Measurements from ENCODE around the gene RIN1.
"Not testable (repeated sequence)": the region's sequence is repeated elsewhere in the genome, so short reads cannot be mapped to it uniquely, and the experiment has no call there.

The RIN1 gene
- total RNA-seq, result 1.2 to 7.6 (median 2.5) reads per million in 9 experiments

GRCh38 chr11:66336234-66337102 is at the start of gene RIN1:
RIN1 (minus strand) TSS chr11:66336434; CDS start chr11:66336402, 32 bp downstream.
- ATAC-seq (replicated peaks), result peak; percentile 84
- no peaks in the 10 kb centered on the region for H3K9me3 Mint-ChIP-seq
- peaks cover 40% of the 10 kb centered on the region for H3K36me3 Mint-ChIP-seq (ENCODE audit: insufficient read depth)
- DNase-seq, result peak; percentile 36 to 55 (median 50)
- no peaks in the 10 kb centered on the region for H3K27me3 Mint-ChIP-seq
- peak within 1 kb of the TSS; percentile 62 to 89 for H3K4me3 Mint-ChIP-seq
- peaks cover 21 to 28% of the 10 kb centered on the region in 2 donors for H3K4me1 Mint-ChIP-seq (ENCODE audit: low read depth in 2 of 2)
- H3K27ac Mint-ChIP-seq, result peak within 1 kb of the TSS; percentile 56 to 95

GRCh38 chr11:66384316-66384715 is 48.1 kb upstream of the RIN1 start:
- H3K4me1 Mint-ChIP-seq (ENCODE audit: low read depth in 2 of 2); H3K9me3 Mint-ChIP-seq; H3K27me3 Mint-ChIP-seq; H3K4me3 Mint-ChIP-seq; H3K27ac Mint-ChIP-seq; ATAC-seq (replicated peaks); DNase-seq; H3K36me3 Mint-ChIP-seq (ENCODE audit: insufficient read depth): not testable (repeated sequence)

- not testable (repeated sequence) for H3K27ac Mint-ChIP-seq; H3K27me3 Mint-ChIP-seq; H3K4me3 Mint-ChIP-seq; H3K9me3 Mint-ChIP-seq; DNase-seq; H3K4me1 Mint-ChIP-seq (ENCODE audit: low read depth in 2 of 2); H3K36me3 Mint-ChIP-seq (ENCODE audit: insufficient read depth); ATAC-seq (replicated peaks)
Measured at GRCh38 chr11:66380264-66380663, 44.0 kb upstream of the RIN1 start.

GRCh38 chr11:66373690-66374287 is 37.6 kb upstream of the RIN1 start:
- not testable (repeated sequence) for ATAC-seq (replicated peaks); H3K4me1 Mint-ChIP-seq (ENCODE audit: low read depth in 2 of 2); H3K9me3 Mint-ChIP-seq; H3K4me3 Mint-ChIP-seq; H3K27me3 Mint-ChIP-seq; DNase-seq; H3K36me3 Mint-ChIP-seq (ENCODE audit: insufficient read depth)
- peak overlapping the region in 1 of 2 donors; percentile 67 for H3K27ac Mint-ChIP-seq

DNA sequence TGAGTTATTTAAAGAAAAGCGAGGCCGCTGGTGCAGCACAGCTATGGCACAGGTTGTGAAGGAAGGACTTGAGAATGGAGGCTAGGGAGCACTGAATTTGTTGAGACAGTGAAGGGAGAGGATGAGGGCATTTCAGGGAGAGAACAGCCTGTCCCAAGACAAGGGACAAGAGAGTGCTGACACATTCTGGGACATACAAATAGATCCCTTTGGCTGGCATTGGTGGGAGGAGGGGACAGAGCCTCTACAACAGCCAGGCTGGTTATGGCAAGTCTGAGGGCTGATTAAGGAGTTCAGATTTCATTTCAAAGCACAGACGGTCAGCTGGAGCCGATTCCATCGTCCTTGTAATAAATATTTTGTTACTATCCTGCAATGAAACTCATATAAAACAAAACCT is 37.0 kb upstream of the RIN1 start:
- Mint-ChIP-seq H3K27me3 (no peaks in the 10 kb centered on the region), H3K4me3 (no peak overlapping the region), H3K9me3 (no peaks in the 10 kb centered on the region), H3K4me1 (ENCODE audit: low read depth in 2 of 2) (peaks cover 0 to 7% of the 10 kb centered on the region in 2 donors), H3K27ac (no peak overlapping the region), H3K36me3 (ENCODE audit: insufficient read depth) (no peaks in the 10 kb centered on the region)
- ATAC-seq (replicated peaks) (no peak), DNase-seq (no peak)

- DNase-seq (peak; percentile 58 to 67 (median 64)), ATAC-seq (replicated peaks) (peak; percentile 79)
- no peaks in the 10 kb centered on the region for H3K36me3 Mint-ChIP-seq (ENCODE audit: insufficient read depth)
- no peaks in the 10 kb centered on the region for H3K27me3 Mint-ChIP-seq
- peaks cover 0 to 7% of the 10 kb centered on the region in 2 donors for H3K4me1 Mint-ChIP-seq (ENCODE audit: low read depth in 2 of 2)
- H3K4me3 Mint-ChIP-seq, result peak within 1 kb of the TSS; percentile 82 to 87
- no peaks in the 10 kb centered on the region for H3K9me3 Mint-ChIP-seq
- H3K27ac Mint-ChIP-seq, result peak within 1 kb of the TSS in 1 of 2 donors; percentile 81
Measured at GRCh38 chr11:66371627-66372415, 35.6 kb upstream of the RIN1 start, which contains the start of gene SLC29A2. SLC29A2 (minus strand) TSS chr11:66371760; CDS start chr11:66371591, 169 bp downstream.

DNA sequence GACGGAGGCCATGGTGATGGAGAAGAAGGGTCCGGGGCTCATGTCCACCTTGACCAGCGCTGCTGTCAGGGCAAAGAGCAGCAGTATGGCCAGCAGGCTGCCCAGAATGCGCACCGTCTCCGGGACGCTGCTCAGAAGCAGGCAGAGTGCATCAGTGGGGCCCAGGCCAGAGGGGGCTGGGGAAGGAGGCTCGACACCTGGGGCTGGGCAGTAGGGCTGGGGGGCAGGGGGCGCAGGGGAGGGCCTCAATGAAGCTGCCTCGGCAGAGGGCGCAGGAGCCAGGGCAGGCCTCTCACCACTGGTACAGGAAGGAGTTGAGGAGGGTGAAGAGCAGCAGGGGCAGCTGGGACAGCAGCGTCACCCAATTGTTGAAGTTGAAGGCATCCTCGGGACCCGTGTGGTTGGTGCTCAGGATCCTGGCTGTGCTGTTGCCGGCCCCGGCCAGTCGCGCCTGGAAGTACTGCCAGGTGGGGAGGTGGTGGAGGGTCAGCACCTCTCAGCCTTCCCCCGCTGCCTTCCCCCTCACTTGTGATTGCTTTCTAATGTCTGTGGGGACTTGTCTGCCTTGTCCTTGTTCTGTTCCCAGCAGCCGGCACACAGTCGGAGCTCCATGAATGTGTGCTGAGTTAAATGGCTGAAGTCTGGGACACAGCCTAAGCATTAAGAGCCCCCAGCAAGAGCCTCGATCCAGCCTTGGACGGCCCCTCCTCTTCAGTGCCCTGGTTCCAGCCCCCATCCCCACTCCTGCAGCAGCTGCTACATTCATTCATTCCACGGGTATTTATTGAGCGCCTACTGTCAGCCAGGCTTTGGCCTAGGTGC is 33.0 kb upstream of the RIN1 start:
- Mint-ChIP-seq H3K4me1 (ENCODE audit: low read depth in 2 of 2) (peaks cover 0 to 7% of the 10 kb centered on the region in 2 donors), H3K4me3 (peak overlapping the region in 1 of 2 donors; percentile 11), H3K9me3 (no peaks in the 10 kb centered on the region), H3K27ac (peak overlapping the region in 1 of 2 donors; percentile 66), H3K27me3 (no peaks in the 10 kb centered on the region), H3K36me3 (ENCODE audit: insufficient read depth) (no peaks in the 10 kb centered on the region)
- ATAC-seq (replicated peaks), result no peak
- no peak for DNase-seq

- Mint-ChIP-seq H3K36me3 (ENCODE audit: insufficient read depth) (no peaks in the 10 kb centered on the region), H3K27me3 (no peaks in the 10 kb centered on the region), H3K4me1 (ENCODE audit: low read depth in 2 of 2) (peaks cover 0 to 7% of the 10 kb centered on the region in 2 donors), H3K4me3 (no peak overlapping the region), H3K9me3 (no peaks in the 10 kb centered on the region), H3K27ac (peak overlapping the region in 1 of 2 donors; percentile 66)
- DNase-seq (no peak), ATAC-seq (replicated peaks) (no peak)
Measured at GRCh38 chr11:66368484-66368883, 32.2 kb upstream of the RIN1 start.

DNA sequence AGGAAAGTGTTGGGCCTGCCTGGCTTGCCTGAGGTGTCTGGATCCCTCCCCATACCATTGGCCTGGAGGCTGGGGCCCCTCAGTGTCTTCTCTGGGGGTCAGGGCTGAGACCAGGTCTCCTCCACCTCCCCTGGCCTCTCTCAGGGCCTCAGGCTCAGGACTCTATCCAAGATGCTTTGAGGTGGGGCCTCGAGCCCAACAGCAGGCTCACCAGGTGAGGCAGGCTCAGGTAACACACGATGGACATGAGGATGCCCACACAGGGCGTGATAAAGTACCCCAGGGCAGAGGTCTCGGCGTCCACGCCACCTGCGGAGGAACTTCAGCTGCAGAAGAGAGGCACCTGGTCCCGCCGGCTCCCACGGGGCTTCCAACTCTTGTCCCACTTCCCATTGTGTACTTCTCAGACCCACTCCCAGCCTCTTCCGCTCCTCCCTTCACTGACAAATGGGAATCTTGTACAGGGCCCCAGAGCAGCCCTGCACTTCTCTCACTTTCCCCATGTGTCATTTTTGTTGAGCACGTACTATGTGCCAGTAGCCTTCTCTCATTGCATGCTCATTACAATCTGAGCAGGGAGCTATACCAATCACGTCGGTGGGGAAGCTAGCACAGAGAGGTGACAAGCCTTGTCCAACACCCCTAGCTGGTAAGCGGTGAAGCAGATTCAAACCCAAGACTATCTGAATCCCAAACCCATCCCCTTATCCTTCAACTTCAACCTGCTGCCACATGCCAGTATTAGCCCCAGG is 31.5 kb upstream of the RIN1 start:
- no peak overlapping the region for H3K4me3 Mint-ChIP-seq
- no peaks in the 10 kb centered on the region for H3K9me3 Mint-ChIP-seq

GRCh38 chr11:66366844-66367477 is 30.7 kb upstream of the RIN1 start:
- DNase-seq, result no peak
- Mint-ChIP-seq H3K4me1 (ENCODE audit: low read depth in 2 of 2) (peaks cover 0 to 7% of the 10 kb centered on the region in 2 donors), H3K27ac (peak overlapping the region in 1 of 2 donors; percentile 32), H3K9me3 (no peaks in the 10 kb centered on the region), H3K36me3 (ENCODE audit: insufficient read depth) (no peaks in the 10 kb centered on the region), H3K27me3 (no peaks in the 10 kb centered on the region), H3K4me3 (no peak overlapping the region)
- no peak for ATAC-seq (replicated peaks)

More for the DNA sequence above, 31.5 kb upstream of the RIN1 start:
- Mint-ChIP-seq H3K27ac (peak overlapping the region in 1 of 2 donors; percentile 32), H3K36me3 (ENCODE audit: insufficient read depth) (no peaks in the 10 kb centered on the region), H3K4me1 (ENCODE audit: low read depth in 2 of 2) (peaks cover 0 to 7% of the 10 kb centered on the region in 2 donors), H3K27me3 (no peaks in the 10 kb centered on the region)
- DNase-seq (no peak), ATAC-seq (replicated peaks) (no peak)

DNA sequence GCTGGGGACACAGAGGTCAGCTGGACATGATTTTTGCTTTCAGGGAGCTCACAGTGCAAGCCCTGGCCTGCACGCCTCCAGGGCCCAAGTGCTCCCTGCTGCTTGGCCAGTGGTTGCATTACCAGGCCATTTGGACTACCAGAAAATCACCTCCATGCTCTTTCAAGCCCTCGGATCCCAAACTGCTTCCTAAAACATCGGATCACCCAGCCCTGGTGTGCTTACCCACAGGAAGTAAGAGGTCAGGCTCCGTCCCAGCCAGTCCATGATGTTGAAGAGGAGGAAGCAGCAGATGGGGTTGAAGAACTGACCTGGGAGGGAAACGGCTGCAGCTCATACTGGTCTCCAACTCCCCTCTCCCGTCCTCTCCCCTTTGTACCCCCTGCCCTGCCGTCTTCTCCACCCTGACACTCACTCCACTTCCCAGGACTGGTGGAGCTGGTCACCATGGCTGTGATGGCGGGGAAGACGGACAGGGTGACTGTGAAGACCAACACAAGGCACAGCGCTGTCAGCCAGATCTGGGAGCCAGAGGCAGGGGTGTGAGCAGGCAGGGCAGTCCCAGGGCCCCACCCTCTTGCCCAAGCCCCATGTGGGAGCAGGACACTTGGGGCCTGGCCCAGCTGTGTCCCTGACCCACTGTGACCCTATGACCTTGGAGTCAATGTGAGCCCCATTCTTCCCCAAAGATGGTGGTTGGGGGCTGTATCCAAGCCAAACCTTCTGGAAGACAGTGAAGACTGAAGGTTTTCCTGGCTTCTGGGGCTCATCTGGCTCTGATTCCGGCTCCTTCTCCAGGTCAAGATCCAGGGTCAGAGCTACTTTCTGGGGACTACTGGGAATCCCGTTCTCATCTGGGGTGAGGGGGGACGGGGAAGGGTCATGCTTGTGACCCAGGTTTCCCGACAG is 29.7 kb upstream of the RIN1 start:
- H3K4me1 Mint-ChIP-seq (ENCODE audit: low read depth in 2 of 2), result peaks cover 0 to 6% of the 10 kb centered on the region in 2 donors
- H3K4me3 Mint-ChIP-seq, result no peak overlapping the region
- no peaks in the 10 kb centered on the region for H3K27me3 Mint-ChIP-seq
- DNase-seq (no peak), ATAC-seq (replicated peaks) (no peak)
- H3K9me3 Mint-ChIP-seq, result no peaks in the 10 kb centered on the region
- H3K36me3 Mint-ChIP-seq (ENCODE audit: insufficient read depth), result no peaks in the 10 kb centered on the region
- no peak overlapping the region for H3K27ac Mint-ChIP-seq

Data from effector memory CD8-positive, alpha-beta T cell (primary cell).